NAMALWA (cell line): ENCODE results near the gene SGK1.
"Not testable (repeated sequence)": the region's sequence is repeated elsewhere in the genome, so short reads cannot be mapped to it uniquely, and the experiment has no call there.

Experiments used
- DNase-seq: peaks from one replicate; pipeline ENCODE4 v3.0.0-alpha.2; 2015; ENCODE audit warnings: low spot score

The SGK1 gene

GRCh38 chr6:134253681-134254080, 64.2 kb downstream of the SGK1 start:
- DNase-seq: no peak

DNA sequence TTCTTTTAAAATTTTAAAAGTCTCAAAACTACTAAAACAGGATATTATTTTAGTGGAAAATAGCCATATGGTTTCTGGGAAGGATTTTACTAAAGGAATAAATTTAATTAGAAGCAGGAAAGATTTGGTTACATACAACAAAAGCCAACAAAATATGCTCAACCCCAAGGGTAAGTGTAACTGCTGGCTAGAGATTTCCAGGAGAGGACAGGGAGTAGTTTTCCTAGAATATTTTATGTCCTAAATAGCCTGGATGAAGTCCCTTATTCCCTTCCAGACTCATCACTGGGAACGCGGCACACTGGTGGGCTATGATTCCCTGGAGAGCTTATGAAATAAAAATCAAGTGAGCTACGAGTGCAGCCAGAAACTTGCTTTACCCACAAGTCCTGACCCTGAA, 66.6 kb downstream of the SGK1 start:
- DNase-seq: no peak

GRCh38 chr6:134250776-134251175, 67.1 kb downstream of the SGK1 start:
- DNase-seq: no peak

GRCh38 chr6:134249759-134250602, 67.9 kb downstream of the SGK1 start:
- no peak for DNase-seq

DNA sequence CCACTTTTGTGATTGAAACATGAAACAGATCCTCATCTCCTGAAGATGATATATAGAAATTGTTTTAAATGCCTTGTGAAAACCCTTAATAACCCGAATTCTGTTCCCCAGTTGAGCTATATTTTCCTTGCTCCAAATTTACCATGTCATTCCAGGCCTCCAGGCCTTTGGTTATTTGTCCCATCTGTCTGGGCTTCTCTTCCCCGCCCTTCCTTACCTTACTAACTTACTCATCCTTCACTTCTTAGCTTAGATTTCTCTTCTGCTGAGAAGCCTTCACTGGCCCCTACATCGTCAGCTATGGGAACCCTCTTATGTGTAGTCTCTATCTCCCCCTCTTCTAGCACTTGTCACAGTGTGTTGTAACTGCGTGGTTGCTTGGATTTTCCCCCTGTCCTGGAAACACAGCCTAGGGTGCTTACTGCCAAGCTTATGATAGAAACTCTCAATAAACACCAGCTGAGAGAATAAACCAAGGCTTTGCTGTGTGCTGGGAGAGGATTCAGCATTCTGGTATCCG, 68.6 kb downstream of the SGK1 start:
- DNase-seq: no peak

GRCh38 chr6:134247844-134248580, 69.9 kb downstream of the SGK1 start:
- no peak for DNase-seq

GRCh38 chr6:134247231-134247833, 70.6 kb downstream of the SGK1 start:
- DNase-seq: peak; percentile 23

- DNase-seq: no peak
Observed at GRCh38 chr6:134245706-134246105, 72.2 kb downstream of the SGK1 start.

DNA sequence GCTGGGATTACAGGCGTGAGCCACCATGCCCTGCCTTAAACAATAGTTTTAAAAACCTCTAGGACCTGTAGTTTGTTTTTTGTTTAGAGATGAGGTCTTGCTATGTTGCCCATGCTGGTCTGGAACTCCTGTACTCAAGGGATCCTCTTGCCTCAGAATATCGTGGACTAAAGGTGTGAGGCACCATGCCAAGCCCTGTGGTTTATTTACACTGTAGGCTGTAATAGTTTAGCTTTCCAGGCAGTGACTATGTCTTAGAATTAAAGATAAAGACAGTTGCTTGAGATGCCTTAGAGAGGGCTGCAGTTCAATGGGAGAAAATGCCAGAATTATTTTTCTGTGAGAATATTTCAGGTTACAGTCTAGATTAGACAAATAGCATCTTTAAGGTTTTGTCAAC, 72.9 kb downstream of the SGK1 start:
- no peak for DNase-seq

DNA sequence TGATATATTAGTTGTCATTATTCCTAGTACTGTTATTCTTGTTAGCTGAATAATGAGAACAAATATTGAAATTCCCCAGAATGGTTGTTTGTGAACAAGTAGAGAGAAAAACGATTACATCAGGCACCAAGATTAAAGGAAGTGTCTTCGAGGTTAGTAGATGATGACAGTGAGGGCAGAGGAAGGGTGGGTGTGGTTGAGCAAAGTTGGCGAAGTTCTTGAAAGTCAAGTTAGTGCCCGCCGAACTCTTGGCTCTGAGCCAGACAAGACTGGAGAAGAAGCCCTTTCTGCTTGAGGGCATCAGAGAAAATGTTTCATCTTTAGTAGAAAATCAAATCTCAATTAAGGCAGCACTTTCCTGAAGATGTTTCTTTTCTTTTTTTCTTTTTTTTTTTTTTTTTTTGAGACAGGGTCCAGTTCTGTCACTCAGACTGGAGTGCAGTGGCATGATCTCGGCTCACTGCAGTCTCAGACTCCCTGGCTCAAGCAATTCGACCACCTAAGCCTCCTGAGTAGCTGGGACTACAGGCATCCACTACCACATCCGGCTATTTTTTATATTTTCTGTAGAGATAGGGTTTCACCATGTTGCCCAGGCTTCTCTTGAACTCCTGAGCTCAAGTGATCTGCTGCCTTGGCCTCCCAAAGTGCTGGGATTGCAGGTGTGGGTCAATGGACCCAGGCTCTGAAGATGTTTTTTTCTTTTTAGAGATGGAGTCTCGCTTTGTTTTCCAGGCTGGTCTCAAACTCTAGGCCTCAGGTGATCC, 77.1 kb downstream of the SGK1 start:
- peak; percentile 47 for DNase-seq

DNA sequence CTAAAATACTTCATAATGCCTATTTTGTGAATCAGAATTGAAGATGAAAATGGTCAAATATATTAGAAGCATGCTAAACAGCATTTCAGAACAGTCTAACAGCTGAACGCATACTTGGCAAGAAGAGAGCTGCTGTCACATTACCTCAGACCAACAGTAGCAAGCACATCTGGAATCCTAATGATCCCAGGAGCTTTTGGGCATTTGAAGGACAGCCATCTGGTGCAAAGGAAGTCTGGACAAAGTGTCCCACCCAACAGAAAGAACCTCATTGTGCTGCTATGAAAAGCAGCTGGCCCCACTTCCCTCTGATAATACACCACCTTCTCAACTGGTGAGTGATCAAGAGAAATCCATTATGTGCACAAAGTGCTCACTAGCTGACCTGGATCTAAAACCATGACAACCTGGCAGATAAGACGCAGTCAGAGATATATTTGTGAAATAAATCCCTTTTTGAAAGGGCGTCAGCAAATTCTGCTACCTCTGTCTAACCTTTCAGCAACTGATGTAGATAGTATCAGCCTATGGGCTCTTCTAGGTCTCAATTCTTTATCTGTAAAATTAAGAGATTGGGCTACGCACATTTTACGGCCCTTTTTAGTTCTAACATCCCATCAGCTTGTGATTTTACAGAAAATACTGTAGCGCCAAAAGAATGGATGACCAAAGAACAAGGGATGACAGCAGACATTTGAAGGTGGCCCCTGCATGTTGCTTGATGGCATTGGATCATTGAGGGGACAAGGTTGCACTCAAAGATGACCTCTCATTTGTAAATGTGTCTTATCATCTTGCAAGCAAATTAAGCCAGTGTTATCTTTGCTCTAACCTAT, 78.7 kb downstream of the SGK1 start:
- DNase-seq: no peak

- no peak for DNase-seq
Observed at GRCh38 chr6:134238006-134238405, 79.9 kb downstream of the SGK1 start.

GRCh38 chr6:134235937-134236751, 81.8 kb downstream of the SGK1 start:
- peak; percentile 51 for DNase-seq

DNA sequence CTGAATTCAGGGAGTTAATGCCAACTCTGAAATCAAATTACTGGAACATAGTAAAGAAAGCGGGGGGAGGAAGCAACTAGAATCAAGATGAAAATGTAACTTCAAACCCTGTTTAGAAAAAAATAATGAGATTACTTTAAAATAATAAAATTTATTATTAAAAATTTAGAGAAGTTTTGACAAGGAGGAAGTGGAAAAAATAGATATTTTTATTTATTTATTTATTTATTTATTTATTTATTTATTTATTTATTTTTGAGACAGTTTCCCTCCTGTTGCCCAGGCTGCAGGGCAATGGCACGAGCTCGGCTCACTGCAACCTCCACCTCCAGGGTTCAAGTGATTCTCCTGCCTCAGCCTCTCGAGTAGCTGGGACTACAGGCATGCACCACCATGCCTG, 82.6 kb downstream of the SGK1 start:
- not testable (repeated sequence) for DNase-seq

- no peak for DNase-seq
Observed at GRCh38 chr6:134233180-134233955, 84.5 kb downstream of the SGK1 start.

- DNase-seq: no peak
Observed at GRCh38 chr6:134230940-134231339, 87.0 kb downstream of the SGK1 start.

GRCh38 chr6:134230087-134230700, 87.7 kb downstream of the SGK1 start:
- DNase-seq: no peak

DNA sequence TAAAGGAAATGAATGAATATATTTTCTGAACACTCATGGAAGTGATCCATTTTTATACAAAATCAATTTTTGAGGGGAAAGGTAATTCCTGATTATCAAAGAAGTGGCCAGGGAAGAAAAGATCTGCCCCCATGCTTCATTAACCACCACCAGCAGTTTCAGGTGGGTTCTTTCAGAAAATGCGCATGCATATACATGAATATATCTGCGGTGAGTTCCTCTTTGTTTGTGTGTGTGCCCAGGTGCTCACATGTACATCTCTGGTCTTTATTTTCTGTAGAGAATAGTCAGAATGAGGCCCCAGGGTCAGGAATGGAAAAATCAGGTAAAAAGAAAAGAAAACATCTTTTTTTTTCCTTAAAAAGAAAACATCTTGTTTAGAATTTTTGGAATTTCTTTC, 88.4 kb downstream of the SGK1 start:
- DNase-seq: no peak
